NCI-H510A (cell line): ENCODE data around the gene STYXL1.
"Not testable (repeated sequence)": the region's sequence is repeated elsewhere in the genome, so short reads cannot be mapped to it uniquely, and the experiment has no call there.

ENCODE experiments used
- DNase-seq: peaks from one replicate; lab custom pipeline; 2025; lab: John Stamatoyannopoulos, UW

STYXL1 gene

GRCh38 chr7:76066716-76067503 lies 19.1 kb upstream of the STYXL1 start:
- DNase-seq, result no peak

GRCh38 chr7:76065016-76065612 lies 17.3 kb upstream of the STYXL1 start:
- DNase-seq, result no peak

DNA sequence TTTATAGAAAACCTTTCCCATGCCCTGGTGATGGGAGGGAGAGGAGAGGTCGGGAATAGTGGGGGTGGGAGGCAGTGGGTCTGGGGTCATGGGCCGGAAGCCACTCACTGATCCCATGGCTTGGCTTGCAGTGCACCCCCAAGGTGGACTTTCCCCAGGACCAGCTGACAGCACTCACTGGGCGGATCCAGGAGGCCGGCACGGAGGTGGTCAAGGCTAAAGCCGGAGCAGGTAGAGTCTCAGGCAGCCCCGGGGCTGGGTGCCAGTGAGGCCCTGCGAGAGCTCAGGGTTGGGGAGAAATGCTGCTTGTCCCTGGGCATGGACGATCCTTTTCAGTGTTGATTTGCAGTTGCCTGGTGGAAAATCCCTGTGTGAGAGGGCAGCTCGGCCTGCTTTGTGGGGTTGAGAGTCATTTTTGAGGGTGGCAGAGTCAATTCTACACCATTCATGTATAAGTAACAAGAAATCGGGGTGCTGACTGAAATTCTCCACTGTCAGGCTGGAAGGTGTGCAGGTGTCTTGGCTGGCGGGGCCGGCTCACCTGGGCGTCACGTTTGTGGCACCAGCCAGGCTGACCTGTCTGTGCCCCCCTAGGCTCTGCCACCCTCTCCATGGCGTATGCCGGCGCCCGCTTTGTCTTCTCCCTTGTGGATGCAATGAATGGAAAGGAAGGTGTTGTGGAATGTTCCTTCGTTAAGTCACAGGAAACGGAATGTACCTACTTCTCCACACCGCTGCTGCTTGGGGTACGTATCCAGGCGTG lies 16.6 kb upstream of the STYXL1 start:
- DNase-seq, result no peak

DNA sequence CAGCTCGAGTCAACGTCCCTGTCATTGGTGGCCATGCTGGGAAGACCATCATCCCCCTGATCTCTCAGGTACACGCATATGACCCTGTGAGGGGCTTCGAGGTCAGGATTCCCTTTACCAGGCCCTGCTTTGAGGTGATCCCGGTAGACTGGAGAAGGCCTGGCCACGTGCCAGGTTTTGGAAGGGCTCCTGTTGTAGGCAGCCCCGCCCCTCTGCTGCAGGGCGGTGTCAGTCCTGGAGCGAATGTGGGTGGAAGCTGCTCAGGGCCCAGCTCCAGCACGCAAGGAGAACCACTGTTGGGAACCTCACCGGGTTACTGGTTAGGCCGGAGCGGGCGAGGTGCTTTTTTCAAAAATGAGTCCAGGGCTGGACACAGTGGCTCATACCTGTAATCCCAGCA lies 15.7 kb upstream of the STYXL1 start:
- DNase-seq, result no peak

DNA sequence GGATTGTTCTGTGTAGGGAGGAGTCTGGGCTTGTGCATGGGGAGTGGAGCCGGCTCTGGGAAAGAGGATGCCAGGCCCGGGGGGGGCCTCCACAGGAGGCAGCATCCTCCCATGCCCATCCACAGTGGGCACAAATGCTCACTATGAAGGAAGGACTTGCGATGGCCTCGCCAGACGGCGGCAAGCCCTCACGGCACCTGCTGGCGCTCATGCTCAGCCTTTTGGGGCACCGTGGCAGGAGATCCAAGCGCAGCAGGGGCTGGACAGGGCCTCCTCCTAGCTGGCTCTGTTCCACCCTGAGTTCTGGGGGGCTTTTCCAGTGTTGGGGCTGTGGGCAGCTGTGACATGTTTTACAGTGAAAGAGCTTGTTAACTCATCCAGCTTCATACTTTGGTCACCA lies 15.3 kb upstream of the STYXL1 start:
- no peak for DNase-seq

DNA sequence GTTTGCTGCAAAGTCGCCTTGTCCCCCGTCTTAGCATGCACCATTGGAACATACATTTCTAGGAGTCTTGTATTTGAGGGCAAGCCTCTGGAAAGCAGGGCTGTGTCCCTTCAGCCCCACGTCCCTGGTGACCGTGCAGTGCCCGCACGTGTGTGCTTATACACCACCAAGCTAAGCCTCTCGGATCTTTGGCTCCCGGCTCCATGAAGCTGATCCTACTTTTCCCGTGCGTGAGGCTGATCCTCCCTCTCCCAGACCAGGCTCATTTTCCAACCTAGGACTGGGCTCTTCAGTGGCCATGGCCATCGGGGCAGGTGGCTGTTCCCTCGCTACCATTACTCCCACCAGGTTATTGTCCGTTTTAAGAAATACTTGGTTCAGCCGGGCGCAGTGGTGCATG lies 14.5 kb upstream of the STYXL1 start:
- DNase-seq, result no peak

DNA sequence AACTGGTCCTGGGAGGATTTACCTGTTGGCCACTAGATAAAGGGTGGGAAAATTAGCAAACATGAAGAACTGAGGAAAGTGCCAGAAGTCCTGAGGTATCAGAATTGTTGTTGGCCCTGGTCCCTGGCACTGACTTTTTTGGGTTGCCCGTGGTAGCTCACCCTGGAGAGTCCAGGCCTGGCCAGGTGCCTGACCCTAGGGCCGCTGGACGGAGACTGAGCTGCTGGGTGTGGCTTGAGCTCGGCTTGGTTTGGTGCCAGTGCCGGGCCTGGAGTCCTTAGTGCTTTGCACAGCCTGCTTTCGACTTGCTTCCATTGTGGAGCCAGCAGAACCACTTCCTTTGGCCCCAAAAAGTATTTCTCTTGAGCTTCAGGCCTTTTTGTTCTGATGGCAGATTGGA lies 13.0 kb upstream of the STYXL1 start:
- no peak for DNase-seq

GRCh38 chr7:76058745-76059144 lies 10.9 kb upstream of the STYXL1 start:
- not testable (repeated sequence) for DNase-seq

GRCh38 chr7:76057813-76058145 lies 10.0 kb upstream of the STYXL1 start:
- no peak for DNase-seq

DNA sequence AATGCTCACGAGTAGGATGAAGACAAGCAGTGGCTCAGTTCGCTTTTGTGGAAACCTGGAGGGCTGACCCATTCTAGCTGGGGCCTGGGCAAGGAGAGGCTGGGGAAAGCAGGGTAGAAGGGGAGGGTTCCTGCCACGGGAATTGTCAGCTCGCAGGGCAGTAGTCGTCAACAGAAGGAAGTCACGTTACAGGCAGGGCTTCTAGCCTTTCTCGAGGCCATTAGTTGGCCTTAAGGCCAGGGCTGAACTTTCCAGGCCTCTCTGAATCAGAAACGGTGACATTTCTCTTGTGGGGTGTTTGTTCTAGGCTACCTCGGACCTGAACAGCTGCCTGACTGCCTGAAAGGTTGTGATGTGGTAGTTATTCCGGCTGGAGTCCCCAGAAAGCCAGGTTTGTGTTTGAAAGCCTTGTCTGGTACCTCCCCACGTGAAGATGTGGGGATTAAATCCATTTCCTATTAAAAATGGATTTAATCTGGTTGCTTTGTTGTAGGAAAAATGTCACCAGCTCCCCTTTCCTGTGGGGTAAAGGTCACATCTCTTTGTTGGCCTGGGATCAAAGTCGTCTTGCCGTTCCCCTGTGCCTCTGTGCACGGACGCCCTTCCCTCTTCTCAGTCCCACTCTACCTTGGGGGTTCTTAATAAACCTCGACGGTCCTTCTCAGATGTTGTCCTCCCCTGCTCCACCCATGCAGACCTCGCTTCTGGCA lies 9.5 kb upstream of the STYXL1 start:
- no peak for DNase-seq

GRCh38 chr7:76056241-76056640 lies 8.4 kb upstream of the STYXL1 start:
- no peak for DNase-seq

GRCh38 chr7:76054123-76055120 lies 6.6 kb upstream of the STYXL1 start:
- DNase-seq, result no peak

- DNase-seq, result no peak
Observed at GRCh38 chr7:76053461-76053860, 5.7 kb upstream of the STYXL1 start.

DNA sequence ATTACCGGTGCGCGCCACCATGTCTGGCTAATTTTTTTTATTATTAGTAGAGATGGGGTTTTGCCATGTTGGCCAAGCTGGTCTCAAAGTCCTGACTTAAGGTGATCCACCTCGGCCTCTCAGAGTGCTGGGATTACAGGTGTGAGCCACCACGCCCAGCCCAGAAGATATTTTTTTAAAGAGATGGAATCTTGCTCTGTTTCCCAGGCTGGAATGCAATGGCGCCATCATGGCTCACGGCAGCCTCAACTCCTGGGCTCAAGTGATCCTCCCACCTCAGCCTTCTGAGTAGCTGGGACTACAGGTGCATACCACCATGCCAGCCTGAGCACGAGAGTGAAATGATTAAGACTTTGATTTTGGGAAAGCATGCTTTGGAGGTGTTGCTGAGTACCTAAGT lies 4.9 kb upstream of the STYXL1 start:
- not testable (repeated sequence) for DNase-seq

- no peak for DNase-seq
Observed at GRCh38 chr7:76051840-76052239, 4.0 kb upstream of the STYXL1 start.

DNA sequence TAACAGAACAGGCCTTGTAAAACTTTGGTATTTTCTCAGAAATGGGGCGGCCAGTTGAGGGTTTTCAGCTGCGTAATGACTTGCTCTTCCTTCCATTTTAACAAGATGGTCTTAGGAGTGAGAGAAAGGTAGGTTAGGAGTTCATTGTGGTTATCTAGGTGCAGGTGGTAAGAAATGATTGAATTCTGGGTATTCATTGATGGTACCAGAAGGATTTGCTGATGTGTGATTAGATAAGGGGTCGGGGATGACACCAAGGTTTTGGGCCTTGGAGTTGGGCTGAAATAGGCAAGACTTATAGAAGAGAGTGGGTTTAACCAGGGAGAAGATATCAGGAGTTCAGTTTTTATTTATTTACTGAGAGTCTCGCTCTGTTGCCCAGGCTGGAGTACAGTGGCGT lies 2.7 kb upstream of the STYXL1 start:
- DNase-seq, result no peak

- no peak for DNase-seq
Observed at GRCh38 chr7:76049295-76049694, 1.5 kb upstream of the STYXL1 start.

- no peak for DNase-seq
Observed at GRCh38 chr7:76048668-76048988, 828 bp upstream of the STYXL1 start.

DNA sequence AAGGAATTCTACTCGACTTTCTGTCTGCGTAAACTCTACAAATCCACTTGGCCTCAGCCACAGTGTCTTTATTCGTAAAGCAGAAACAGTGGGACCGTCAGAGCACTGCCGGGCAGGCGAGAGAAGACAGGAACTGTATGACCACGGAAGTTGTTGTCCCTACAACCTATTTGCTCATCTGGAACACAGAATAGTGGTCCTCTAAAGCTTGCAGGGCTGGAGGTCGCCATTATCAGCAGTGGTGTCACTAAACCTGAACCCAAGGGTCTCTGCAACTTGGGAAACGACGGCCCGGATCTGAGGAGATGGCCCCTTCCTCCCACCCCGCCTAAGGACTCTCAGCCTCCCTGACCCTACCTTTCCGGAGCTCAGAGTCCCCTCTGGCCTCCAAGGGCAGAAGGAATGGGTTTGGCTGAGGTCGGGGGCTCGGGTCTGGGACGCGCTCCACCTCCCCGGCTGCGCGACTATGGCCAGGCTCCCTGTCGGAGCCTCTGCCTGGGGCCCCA lies 442 bp downstream of the STYXL1 start:
- no peak for DNase-seq

- no peak for DNase-seq
Observed at GRCh38 chr7:76044375-76044865, 3.4 kb downstream of the STYXL1 start.

DNA sequence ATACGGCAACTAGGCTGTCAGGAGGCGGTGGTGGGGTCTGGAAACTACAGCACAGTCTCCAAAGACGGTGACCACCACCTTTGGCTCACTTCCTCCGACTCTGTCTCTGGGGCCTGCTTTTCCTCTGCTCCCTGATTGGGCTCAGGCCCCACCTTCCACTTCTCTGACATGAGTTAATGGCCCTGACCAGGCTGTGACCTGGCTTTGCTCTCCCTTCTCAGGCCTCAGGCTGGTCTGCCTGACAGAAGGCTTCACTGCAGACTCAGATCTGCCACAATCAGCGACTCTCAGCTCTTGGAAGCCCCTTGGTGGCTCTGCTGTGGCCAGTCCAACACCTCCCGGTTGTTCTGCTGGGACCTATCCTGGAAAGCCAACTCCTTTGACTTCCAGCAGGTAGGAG lies 7.7 kb downstream of the STYXL1 start:
- no peak for DNase-seq
